ENCODE measurements around the gene CDKN1B. TPM values are rescaled to one million over a fixed set of nuclear protein-coding genes. Genes with fewer than 3 reads are reported as not detected.

Gene CDKN1B
- total and polyA plus RNA-seq, 2 experiments from 2014 or later = 7.0 to 46.0 TPM

- Histone ChIP-seq H3K27ac (peak overlapping the region; percentile 99), H3K36me3 (replicated peaks; ENCODE audit: insufficient read depth, low read depth) (no peaks in the 10 kb centered on the region), H4K20me1 (ENCODE audit: insufficient read depth, poor library complexity, severe bottlenecking) (peaks cover 25% of the 10 kb centered on the region), H3K79me2 (peaks cover 62% of the 10 kb centered on the region), H3K9me3 (ENCODE audit: low read depth) (no peaks in the 10 kb centered on the region), H3K9me2 (replicated peaks; ENCODE audit: insufficient read depth) (no peaks in the 10 kb centered on the region), H3K4me3 (peak overlapping the region; percentile 63), H3K4me2 (peak overlapping the region; percentile 94), H3K4me1 (ENCODE audit: insufficient read depth) (peaks cover 32% of the 10 kb centered on the region), H3K27me3 (no peaks in the 10 kb centered on the region), H2AFZ (no peak overlapping the region)
- DNase-seq (ENCODE audit: low spot score) = no peak
- WGBS (ENCODE audit: low lambda C conversion rate, missing lambda C conversion rate) = 38% methylated on average over 11 of the region's 11 CpGs
- TF ChIP-seq CTCF (IDR thresholded peaks at IDR 0.05; ENCODE audit: poor library complexity) (no peak), EZH2 (IDR thresholded peaks at IDR 0.05; ENCODE audit: borderline replicate concordance) (no peak), EZH2phosphoT487 (IDR thresholded peaks at IDR 0.05; ENCODE audit: low read depth, severe bottlenecking, unreplicated experiment) (no peak)
Measured at GRCh38 chr12:12723149-12723680, 6.0 kb downstream of the CDKN1B start.

GRCh38 chr12:12723681-12724420 is 6.7 kb downstream of the CDKN1B start:
- TF ChIP-seq CTCF (IDR thresholded peaks at IDR 0.05; ENCODE audit: poor library complexity) (no peak), EZH2phosphoT487 (IDR thresholded peaks at IDR 0.05; ENCODE audit: low read depth, severe bottlenecking, unreplicated experiment) (no peak), EZH2 (IDR thresholded peaks at IDR 0.05; ENCODE audit: borderline replicate concordance) (no peak)
- no peaks in the 10 kb centered on the region for H3K9me3 ChIP-seq (ENCODE audit: low read depth)
- peak overlapping the region; percentile 99 for H3K27ac ChIP-seq
- H3K9me2 ChIP-seq (replicated peaks; ENCODE audit: insufficient read depth) = no peaks in the 10 kb centered on the region
- H2AFZ ChIP-seq = peak overlapping the region; percentile 71
- H3K36me3 ChIP-seq (replicated peaks; ENCODE audit: insufficient read depth, low read depth) = no peaks in the 10 kb centered on the region
- peaks cover 32% of the 10 kb centered on the region for H3K4me1 ChIP-seq (ENCODE audit: insufficient read depth)
- peaks cover 56% of the 10 kb centered on the region for H3K79me2 ChIP-seq
- DNase-seq (ENCODE audit: low spot score) = peak; percentile 52
- WGBS (ENCODE audit: low lambda C conversion rate, missing lambda C conversion rate) = 1% methylated on average over 52 of the region's 89 CpGs
- peaks cover 19% of the 10 kb centered on the region for H4K20me1 ChIP-seq (ENCODE audit: insufficient read depth, poor library complexity, severe bottlenecking)
- peak overlapping the region; percentile 63 for H3K4me3 ChIP-seq
- no peaks in the 10 kb centered on the region for H3K27me3 ChIP-seq
- H3K4me2 ChIP-seq = peak overlapping the region; percentile 94

- Histone ChIP-seq H2AFZ (peak overlapping the region; percentile 71), H3K9me3 (ENCODE audit: low read depth) (no peaks in the 10 kb centered on the region), H3K9me2 (replicated peaks; ENCODE audit: insufficient read depth) (no peaks in the 10 kb centered on the region), H3K4me1 (ENCODE audit: insufficient read depth) (peaks cover 30% of the 10 kb centered on the region), H3K4me3 (peak overlapping the region; percentile 63), H3K27ac (peak overlapping the region; percentile 99), H3K4me2 (peak overlapping the region; percentile 94), H3K36me3 (replicated peaks; ENCODE audit: insufficient read depth, low read depth) (no peaks in the 10 kb centered on the region), H3K79me2 (peaks cover 49% of the 10 kb centered on the region), H4K20me1 (ENCODE audit: insufficient read depth, poor library complexity, severe bottlenecking) (peaks cover 13% of the 10 kb centered on the region), H3K27me3 (no peaks in the 10 kb centered on the region)
- DNase-seq (ENCODE audit: low spot score) = no peak
- WGBS (ENCODE audit: low lambda C conversion rate, missing lambda C conversion rate) = 1% methylated on average over 22 of the region's 46 CpGs
- TF ChIP-seq EZH2 (IDR thresholded peaks at IDR 0.05; ENCODE audit: borderline replicate concordance) = no peak
- TF ChIP-seq CTCF (IDR thresholded peaks at IDR 0.05; ENCODE audit: poor library complexity) = no peak
- no peak for TF ChIP-seq EZH2phosphoT487 (IDR thresholded peaks at IDR 0.05; ENCODE audit: low read depth, severe bottlenecking, unreplicated experiment)
Measured at GRCh38 chr12:12724421-12725085, 7.4 kb downstream of the CDKN1B start.
